ENCODE measurements around the gene RXRA. TPM values are rescaled to one million over a fixed set of nuclear protein-coding genes. Genes with fewer than 3 reads are reported as not detected.

The RXRA gene
- total and polyA plus RNA-seq, 10 of the 15 experiments (the other 5 are each of a cell fraction or from before 2014, with no cell fraction given) = 0.89 to 36.8 (median 11.1) TPM

DNA sequence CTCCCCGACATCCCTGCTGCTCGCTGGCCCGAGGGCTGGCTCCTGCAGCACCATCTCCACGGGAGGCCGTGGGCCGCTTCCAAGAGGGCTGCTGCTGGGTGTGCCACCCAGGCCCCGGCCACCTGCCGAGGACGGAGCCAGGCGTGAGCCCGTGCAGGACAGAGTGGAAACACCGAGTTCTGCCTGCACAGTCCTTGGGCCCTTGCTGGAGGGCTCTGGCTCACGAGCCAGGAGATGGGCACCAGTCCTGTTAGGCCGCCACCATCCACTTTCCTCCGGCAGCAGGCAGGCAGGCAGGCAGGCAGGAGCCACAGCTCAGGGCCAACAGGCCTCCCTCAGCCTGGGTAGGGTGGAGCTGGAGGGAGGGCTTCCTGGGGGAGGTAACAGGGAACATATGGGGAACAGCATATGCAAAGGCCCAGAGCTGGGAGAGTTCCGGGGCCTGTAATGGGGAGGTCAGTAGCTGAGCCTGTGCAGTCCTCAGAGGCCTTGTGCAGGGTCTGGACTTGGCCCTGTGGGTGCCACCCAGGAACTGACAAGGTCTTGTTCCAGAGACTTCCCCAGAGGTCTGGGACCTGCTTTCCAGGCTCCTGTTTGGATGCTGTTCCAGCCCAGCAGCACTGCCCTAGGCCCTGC is 31.9 kb downstream of the RXRA start (continued):
- no peak for TF ChIP-seq WRNIP1 (IDR thresholded peaks at IDR 0.05; ENCODE audit: borderline replicate concordance, low read depth, low read length)
- TF ChIP-seq RFX5 (IDR thresholded peaks at IDR 0.05; ENCODE audit: low read depth, low read length) = no peak
- TF ChIP-seq CHD2 (IDR thresholded peaks at IDR 0.05; ENCODE audit: borderline replicate concordance, low read depth, low read length) = no peak
- TF ChIP-seq E4F1 (IDR thresholded peaks at IDR 0.05; ENCODE audit: borderline replicate concordance, partially characterized antibody) = no peak

DNA sequence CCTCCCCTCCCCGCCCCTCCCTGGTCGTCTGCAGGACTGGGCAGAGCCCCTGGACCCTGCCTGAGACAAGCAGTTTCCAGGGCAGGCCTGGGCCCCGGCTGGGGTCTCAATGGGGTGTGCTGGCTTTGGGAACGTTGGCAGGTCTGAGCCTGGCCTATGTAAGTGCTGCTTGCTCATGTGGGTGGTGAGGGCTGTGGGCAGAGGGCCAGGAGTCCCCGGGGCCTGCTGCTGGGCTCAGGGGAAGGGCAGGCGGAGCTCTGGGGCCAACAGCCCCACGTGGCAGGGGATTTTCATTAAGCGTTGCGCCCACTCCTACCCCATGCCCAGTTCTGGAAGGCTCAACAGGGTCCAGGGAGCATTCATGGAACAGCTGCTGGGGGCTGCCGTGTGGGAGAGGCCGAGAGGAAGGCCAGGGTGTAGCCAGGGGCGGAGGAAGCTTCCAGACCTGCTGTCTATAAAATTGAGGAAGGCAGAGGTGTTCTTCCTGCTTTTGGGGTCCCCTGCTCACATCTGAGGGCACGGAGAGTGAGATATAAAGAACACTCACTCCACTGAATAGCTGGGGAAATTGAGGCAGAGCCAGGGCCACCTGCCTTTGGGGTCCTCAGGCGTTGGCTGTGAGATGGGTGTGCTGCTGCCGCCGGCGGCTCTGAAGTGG is 32.5 kb downstream of the RXRA start:
- CTCF ChIA-PET = interaction anchor here (1.7 kb wide), 1 partner anchor 188 kb away, joined by 4 read pairs; no protein-coding TSS in a partner anchor
- FAIRE-seq (no peak), DNase-seq (ENCODE audit: low read depth, low spot score) (no peak), ATAC-seq (no peak)
- H3K9me3 ChIP-seq (replicated peaks; ENCODE audit: control insufficient read depth, insufficient read depth, low read length) = no peaks in the 10 kb centered on the region
- SMC1A ChIA-PET (ENCODE audit: uncharacterized antibody, unreplicated experiment) = interaction anchor here (1.0 kb wide), 1 partner anchor 85 kb away, joined by 4 read pairs; no protein-coding TSS in a partner anchor
- no peak overlapping the region for H2AFZ ChIP-seq (ENCODE audit: control insufficient read depth, low read depth, low read length)
- H3K4me3 ChIP-seq = no peak overlapping the region
- intact Hi-C loops (cut with micrococcal nuclease; ENCODE audit: unreplicated experiment) = no loop called here
- POLR2A ChIA-PET = no interaction called here
- no peak overlapping the region for H3K27ac ChIP-seq (ENCODE audit: control insufficient read depth, insufficient read depth)
- RAD21 ChIA-PET (ENCODE audit: unreplicated experiment) = no interaction called here
- WGBS (ENCODE audit: insufficient coverage, insufficient replicate concordance, low lambda C conversion rate, missing lambda C conversion rate) = 23% methylated on average over 17 of the region's 17 CpGs
- H3K4me1 ChIP-seq (ENCODE audit: control insufficient read depth, insufficient read depth, low read length) = no peaks in the 10 kb centered on the region
- H3K27me3 ChIP-seq (replicated peaks in 1 of 2; ENCODE audit: control insufficient read depth in 2 of 2, insufficient read depth in 2 of 2, low read length in 1 of 2) = no peaks in the 10 kb centered on the region
- no peaks in the 10 kb centered on the region for H3K36me3 ChIP-seq (ENCODE audit: control insufficient read depth in 2 of 2, insufficient read depth in 2 of 2, low read length in 1 of 2)
- BruUV-seq (replicated peaks) = no TSS peak
- no peaks in the 10 kb centered on the region for H3K79me2 ChIP-seq (ENCODE audit: control insufficient read depth, insufficient read depth, low read length)
- no peak for TF ChIP-seq IRF3 (IDR thresholded peaks at IDR 0.05)
- TF ChIP-seq EP300 (IDR thresholded peaks at IDR 0.05; ENCODE audit: borderline replicate concordance in 1 of 2, control insufficient read depth in 1 of 2, low read depth in 2 of 2, low read length in 2 of 2) = no peak
- no peak for TF ChIP-seq PAX5 (IDR thresholded peaks at IDR 0.05; ENCODE audit: borderline replicate concordance, low read depth, low read length)
- no peak for TF ChIP-seq BACH1 (IDR thresholded peaks at IDR 0.05; ENCODE audit: borderline replicate concordance)
- TF ChIP-seq YBX1 (IDR thresholded peaks at IDR 0.05) = no peak
- H3K4me2 ChIP-seq (ENCODE audit: control insufficient read depth, insufficient read depth) = no peak overlapping the region
- in situ Hi-C loops (cut with MboI) = no loop called here
- no peak overlapping the region for H3K9ac ChIP-seq (ENCODE audit: control insufficient read depth, insufficient read depth, low read length)
- H4K20me1 ChIP-seq (ENCODE audit: control insufficient read depth, insufficient read depth) = no peaks in the 10 kb centered on the region

Measured in GM12878 (cell line).